GM23338 (cell line): Measurements from ENCODE around the gene ASTN1.

Experiments
- CREB1 ChIP-seq: fragments of 250-450 bp; sonication (Bioruptor Pico); IDR thresholded peaks from 2 replicates; pipeline ENCODE4 v1.5.0; 2020; ENCODE audit warnings: low read depth, mild to moderate bottlenecking, moderate library complexity
- EZH2 ChIP-seq: fragments of 200-600 bp; sonication (generic); IDR thresholded peaks from one replicate; pipeline ENCODE4 v1.8.0; 2017; ENCODE audit warnings: antibody characterized with exemption, mild to moderate bottlenecking, low read depth; ENCODE audit not compliant: unreplicated experiment
- EZH2phosphoT487 ChIP-seq: fragments of 200-600 bp; sonication (generic); IDR thresholded peaks from one replicate; pipeline ENCODE4 v1.8.1; 2018; ENCODE audit warnings: antibody characterized with exemption; ENCODE audit not compliant: unreplicated experiment
- POLR2AphosphoS5 ChIP-seq: IDR thresholded peaks from 2 replicates; pipeline ENCODE4 v1.6.1; 2016; ENCODE audit warnings: antibody characterized with exemption, low read depth
- STAT1 ChIP-seq: IDR thresholded peaks from one replicate; pipeline ENCODE4 v1.6.1; 2016; ENCODE audit warnings: antibody characterized with exemption; ENCODE audit not compliant: unreplicated experiment
- ZNF114 ChIP-seq: fragments of 250-450 bp; sonication (Bioruptor Pico); IDR thresholded peaks from 2 replicates; pipeline ENCODE4 v1.5.0; 2020; ENCODE audit warnings: mild to moderate bottlenecking, moderate library complexity
- ZNF331 ChIP-seq: fragments of 250-450 bp; sonication (Bioruptor Pico); IDR thresholded peaks from 2 replicates; pipeline ENCODE4 v1.5.0; 2020; ENCODE audit warnings: low read depth, mild to moderate bottlenecking, moderate library complexity
- TF ChIP-seq, protein P1 (sequence below), 2 experiments: fragments of 200-600 bp in 1 of 2; sonication (generic) in 1 of 2; conservative IDR thresholded peaks; 2 replicates each; pipeline versions ENCODE4 v1.5.1 to v1.6.1; 2016 to 2017; ENCODE audit warnings: antibody characterized with exemption in 2 of 2, low read depth in 2 of 2, mild to moderate bottlenecking in 2 of 2, moderate library complexity in 1 of 2
- TF ChIP-seq, protein P2 (sequence below): IDR thresholded peaks from one replicate; pipeline ENCODE4 v1.6.1; 2018; ENCODE audit warnings: antibody characterized with exemption; ENCODE audit not compliant: unreplicated experiment
- TF ChIP-seq, protein P3 (sequence below): IDR thresholded peaks from 2 replicates; pipeline ENCODE4 v1.6.1; 2016; ENCODE audit warnings: antibody characterized with exemption

DNA sequence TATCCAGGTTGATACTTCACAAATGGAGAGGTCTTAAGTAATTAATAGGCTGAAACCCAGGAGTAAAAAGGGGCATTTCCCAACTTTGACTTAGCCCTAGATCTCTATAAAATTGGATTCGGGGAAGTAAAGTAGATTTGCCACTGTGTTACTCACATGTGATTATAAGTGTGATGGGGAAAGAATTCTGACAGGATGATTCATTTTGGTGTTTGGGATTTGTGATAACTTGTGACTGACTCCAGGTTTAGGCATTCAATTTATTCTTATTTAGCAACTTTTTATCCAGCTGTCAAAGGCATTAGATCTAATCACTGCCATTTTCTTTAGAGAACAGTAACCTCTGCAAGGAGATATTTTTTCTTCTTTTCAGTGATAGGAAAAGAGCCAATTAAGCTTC, 175.5 kb downstream of the ASTN1 start:
- no peak for TF ChIP-seq EZH2
- TF ChIP-seq, protein P1, sequence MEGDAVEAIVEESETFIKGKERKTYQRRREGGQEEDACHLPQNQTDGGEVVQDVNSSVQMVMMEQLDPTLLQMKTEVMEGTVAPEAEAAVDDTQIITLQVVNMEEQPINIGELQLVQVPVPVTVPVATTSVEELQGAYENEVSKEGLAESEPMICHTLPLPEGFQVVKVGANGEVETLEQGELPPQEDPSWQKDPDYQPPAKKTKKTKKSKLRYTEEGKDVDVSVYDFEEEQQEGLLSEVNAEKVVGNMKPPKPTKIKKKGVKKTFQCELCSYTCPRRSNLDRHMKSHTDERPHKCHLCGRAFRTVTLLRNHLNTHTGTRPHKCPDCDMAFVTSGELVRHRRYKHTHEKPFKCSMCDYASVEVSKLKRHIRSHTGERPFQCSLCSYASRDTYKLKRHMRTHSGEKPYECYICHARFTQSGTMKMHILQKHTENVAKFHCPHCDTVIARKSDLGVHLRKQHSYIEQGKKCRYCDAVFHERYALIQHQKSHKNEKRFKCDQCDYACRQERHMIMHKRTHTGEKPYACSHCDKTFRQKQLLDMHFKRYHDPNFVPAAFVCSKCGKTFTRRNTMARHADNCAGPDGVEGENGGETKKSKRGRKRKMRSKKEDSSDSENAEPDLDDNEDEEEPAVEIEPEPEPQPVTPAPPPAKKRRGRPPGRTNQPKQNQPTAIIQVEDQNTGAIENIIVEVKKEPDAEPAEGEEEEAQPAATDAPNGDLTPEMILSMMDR (conservative IDR thresholded peaks at IDR 0.05; ENCODE audit: low read depth in 2 of 2), result no peak
- no peak for TF ChIP-seq POLR2AphosphoS5
- TF ChIP-seq CREB1, result no peak
- TF ChIP-seq, protein P2, sequence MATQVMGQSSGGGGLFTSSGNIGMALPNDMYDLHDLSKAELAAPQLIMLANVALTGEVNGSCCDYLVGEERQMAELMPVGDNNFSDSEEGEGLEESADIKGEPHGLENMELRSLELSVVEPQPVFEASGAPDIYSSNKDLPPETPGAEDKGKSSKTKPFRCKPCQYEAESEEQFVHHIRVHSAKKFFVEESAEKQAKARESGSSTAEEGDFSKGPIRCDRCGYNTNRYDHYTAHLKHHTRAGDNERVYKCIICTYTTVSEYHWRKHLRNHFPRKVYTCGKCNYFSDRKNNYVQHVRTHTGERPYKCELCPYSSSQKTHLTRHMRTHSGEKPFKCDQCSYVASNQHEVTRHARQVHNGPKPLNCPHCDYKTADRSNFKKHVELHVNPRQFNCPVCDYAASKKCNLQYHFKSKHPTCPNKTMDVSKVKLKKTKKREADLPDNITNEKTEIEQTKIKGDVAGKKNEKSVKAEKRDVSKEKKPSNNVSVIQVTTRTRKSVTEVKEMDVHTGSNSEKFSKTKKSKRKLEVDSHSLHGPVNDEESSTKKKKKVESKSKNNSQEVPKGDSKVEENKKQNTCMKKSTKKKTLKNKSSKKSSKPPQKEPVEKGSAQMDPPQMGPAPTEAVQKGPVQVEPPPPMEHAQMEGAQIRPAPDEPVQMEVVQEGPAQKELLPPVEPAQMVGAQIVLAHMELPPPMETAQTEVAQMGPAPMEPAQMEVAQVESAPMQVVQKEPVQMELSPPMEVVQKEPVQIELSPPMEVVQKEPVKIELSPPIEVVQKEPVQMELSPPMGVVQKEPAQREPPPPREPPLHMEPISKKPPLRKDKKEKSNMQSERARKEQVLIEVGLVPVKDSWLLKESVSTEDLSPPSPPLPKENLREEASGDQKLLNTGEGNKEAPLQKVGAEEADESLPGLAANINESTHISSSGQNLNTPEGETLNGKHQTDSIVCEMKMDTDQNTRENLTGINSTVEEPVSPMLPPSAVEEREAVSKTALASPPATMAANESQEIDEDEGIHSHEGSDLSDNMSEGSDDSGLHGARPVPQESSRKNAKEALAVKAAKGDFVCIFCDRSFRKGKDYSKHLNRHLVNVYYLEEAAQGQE, result no peak
- no peak for TF ChIP-seq EZH2phosphoT487
- TF ChIP-seq ZNF114, result no peak
- TF ChIP-seq, protein P3, sequence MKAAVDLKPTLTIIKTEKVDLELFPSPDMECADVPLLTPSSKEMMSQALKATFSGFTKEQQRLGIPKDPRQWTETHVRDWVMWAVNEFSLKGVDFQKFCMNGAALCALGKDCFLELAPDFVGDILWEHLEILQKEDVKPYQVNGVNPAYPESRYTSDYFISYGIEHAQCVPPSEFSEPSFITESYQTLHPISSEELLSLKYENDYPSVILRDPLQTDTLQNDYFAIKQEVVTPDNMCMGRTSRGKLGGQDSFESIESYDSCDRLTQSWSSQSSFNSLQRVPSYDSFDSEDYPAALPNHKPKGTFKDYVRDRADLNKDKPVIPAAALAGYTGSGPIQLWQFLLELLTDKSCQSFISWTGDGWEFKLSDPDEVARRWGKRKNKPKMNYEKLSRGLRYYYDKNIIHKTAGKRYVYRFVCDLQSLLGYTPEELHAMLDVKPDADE, result no peak
- no peak for TF ChIP-seq STAT1
- no peak for TF ChIP-seq ZNF331
